DLD1 (cell line): Measurements from ENCODE around the gene ARHGAP40.

Source experiments
- in situ Hi-C: cut with HindIII; loops from 2 replicates; pipeline ENCODE4 v1.10.0; 2017; ENCODE audit warnings: low sequenced_read_pairs

ARHGAP40 gene

GRCh38 chr20:38649275-38649891 is 47.8 kb downstream of the ARHGAP40 start:
- in situ Hi-C loops, result no loop called here

GRCh38 chr20:38650010-38650409 is 48.4 kb downstream of the ARHGAP40 start:
- in situ Hi-C loops, result no loop called here

GRCh38 chr20:38651154-38651553 is 49.5 kb downstream of the ARHGAP40 start:
- in situ Hi-C loops, result no loop called here

GRCh38 chr20:38651562-38651961 is 50.0 kb downstream of the ARHGAP40 start:
- in situ Hi-C loops, result no loop called here

GRCh38 chr20:38652995-38653394 is 51.4 kb downstream of the ARHGAP40 start:
- in situ Hi-C loops, result no loop called here

GRCh38 chr20:38657390-38657789 is 55.8 kb downstream of the ARHGAP40 start:
- in situ Hi-C loops, result no loop called here

- in situ Hi-C loops, result no loop called here
Observed at GRCh38 chr20:38658879-38659596, 57.4 kb downstream of the ARHGAP40 start.

GRCh38 chr20:38659597-38659880 is 57.9 kb downstream of the ARHGAP40 start:
- in situ Hi-C loops, result no loop called here

- in situ Hi-C loops, result no loop called here
Observed at GRCh38 chr20:38660429-38660828, 58.8 kb downstream of the ARHGAP40 start.

GRCh38 chr20:38663660-38664059 is 62.1 kb downstream of the ARHGAP40 start:
- in situ Hi-C loops, result no loop called here

GRCh38 chr20:38664284-38664683 is 62.7 kb downstream of the ARHGAP40 start:
- in situ Hi-C loops, result no loop called here

GRCh38 chr20:38665094-38665493 is 63.5 kb downstream of the ARHGAP40 start:
- in situ Hi-C loops, result no loop called here

GRCh38 chr20:38665506-38666285 is 64.1 kb downstream of the ARHGAP40 start:
- in situ Hi-C loops, result no loop called here

GRCh38 chr20:38667417-38667956 is 65.9 kb downstream of the ARHGAP40 start:
- in situ Hi-C loops, result no loop called here

GRCh38 chr20:38669688-38670087 is 68.1 kb downstream of the ARHGAP40 start:
- in situ Hi-C loops, result no loop called here

- in situ Hi-C loops, result no loop called here
Observed at GRCh38 chr20:38670786-38671185, 69.2 kb downstream of the ARHGAP40 start.

GRCh38 chr20:38671186-38671585 is 69.6 kb downstream of the ARHGAP40 start:
- in situ Hi-C loops, result no loop called here

- in situ Hi-C loops, result no loop called here
Observed at GRCh38 chr20:38671701-38672292, 70.2 kb downstream of the ARHGAP40 start.

- in situ Hi-C loops, result no loop called here
Observed at GRCh38 chr20:38672504-38672903, 70.9 kb downstream of the ARHGAP40 start.

- in situ Hi-C loops, result no loop called here
Observed at GRCh38 chr20:38673261-38673660, 71.7 kb downstream of the ARHGAP40 start.

GRCh38 chr20:38673725-38674091 is 72.1 kb downstream of the ARHGAP40 start:
- in situ Hi-C loops, result no loop called here
